Left ventricle myocardium inferior (tissue), 1 donor: Measurements from ENCODE around the gene CHSY1. TPM values are rescaled to one million over a fixed set of nuclear protein-coding genes. Genes with fewer than 3 reads are reported as not detected.
A peak's percentile ranks its signal among the peaks of the same experiment; 100 is the strongest.

Experiments
- DNase-seq: peaks from one replicate; pipeline ENCODE4 v3.0.0-alpha.2; 2020
- H3K27ac ChIP-seq: fragments of 200-600 bp; replicated peaks from 2 replicates; pipeline ENCODE4 v1.8.0; 2021
- H3K27me3 ChIP-seq: fragments of 200-600 bp; 2 replicates; pipeline ENCODE4 v1.8.0; 2021; ENCODE audit warnings: low read depth
- H3K36me3 ChIP-seq: fragments of 200-600 bp; 2 replicates; pipeline ENCODE4 v1.8.0; 2021
- H3K4me1 ChIP-seq: fragments of 200-600 bp; 2 replicates; pipeline ENCODE4 v1.8.0; 2021
- H3K4me3 ChIP-seq: fragments of 200-600 bp; 2 replicates; pipeline ENCODE4 v1.8.0; 2021; ENCODE audit warnings: mild to moderate bottlenecking, moderate library complexity
- H3K9me3 ChIP-seq: fragments of 200-600 bp; replicated peaks from 2 replicates; pipeline ENCODE4 v1.8.0; 2021
- CTCF ChIP-seq: fragments of 200-600 bp; IDR thresholded peaks from 2 replicates; pipeline ENCODE4 v1.8.0; 2021; ENCODE audit warnings: antibody characterized with exemption, mild to moderate bottlenecking, borderline replicate concordance
- intact Hi-C: fragments of 100-400 bp; cut with micrococcal nuclease; formaldehyde crosslinking; loops from one replicate; pipeline ENCODE4 v1.11.0; 2022
- total RNA-seq: library from RNA; stranded (reverse); fragmentation: NEBNext Ultra II Directional; extraction: Animal tissue kit (Norgen Biotek cat#: 25700); gene quantifications from one replicate; pipeline ENCODE4 v1.2.1, GENCODE V29; 2021
- donor health status: DM: no; HTN: yes; CAD: no; lungs with severe emphysema.

Gene CHSY1
- total RNA-seq, 1 donor from 2014 or later = 15.1 TPM

GRCh38 chr15:101250873-101251829, 697 bp downstream of the CHSY1 start:
- TF ChIP-seq CTCF = no peak
- DNase-seq = no peak
- peak overlapping the region; percentile 97 for H3K27ac ChIP-seq
- H3K4me3 ChIP-seq = peak overlapping the region; percentile 89
- H3K4me1 ChIP-seq = peaks cover 73% of the 10 kb centered on the region
- no peaks in the 10 kb centered on the region for H3K27me3 ChIP-seq
- intact Hi-C loops = no loop called here
- H3K36me3 ChIP-seq = peaks cover 3% of the 10 kb centered on the region
- no peaks in the 10 kb centered on the region for H3K9me3 ChIP-seq

GRCh38 chr15:101250341-101250831, 1.5 kb downstream of the CHSY1 start:
- peak overlapping the region; percentile 78 for H3K27ac ChIP-seq
- H3K27me3 ChIP-seq = no peaks in the 10 kb centered on the region
- peaks cover 73% of the 10 kb centered on the region for H3K4me1 ChIP-seq
- H3K36me3 ChIP-seq = peaks cover 3% of the 10 kb centered on the region
- intact Hi-C loops = no loop called here
- peak overlapping the region; percentile 89 for H3K4me3 ChIP-seq
- no peak for DNase-seq
- no peaks in the 10 kb centered on the region for H3K9me3 ChIP-seq
- no peak for TF ChIP-seq CTCF

- H3K9me3 ChIP-seq = no peaks in the 10 kb centered on the region
- TF ChIP-seq CTCF = no peak
- H3K4me3 ChIP-seq = no peak overlapping the region
- intact Hi-C loops = loop anchor here (10.0 kb wide), 1 partner anchor 123 kb away; no protein-coding TSS in a partner anchor
- peaks cover 90% of the 10 kb centered on the region for H3K4me1 ChIP-seq
- peaks cover 3% of the 10 kb centered on the region for H3K36me3 ChIP-seq
- no peak for DNase-seq
- no peak overlapping the region for H3K27ac ChIP-seq
- H3K27me3 ChIP-seq = no peaks in the 10 kb centered on the region
Observed at GRCh38 chr15:101248274-101248673, 3.6 kb downstream of the CHSY1 start.

GRCh38 chr15:101246824-101247745, 4.8 kb downstream of the CHSY1 start:
- Histone ChIP-seq H3K36me3 (peaks cover 6% of the 10 kb centered on the region), H3K27me3 (no peaks in the 10 kb centered on the region), H3K9me3 (no peaks in the 10 kb centered on the region), H3K4me3 (peak overlapping the region; percentile 28), H3K27ac (peak overlapping the region; percentile 35), H3K4me1 (peaks cover 90% of the 10 kb centered on the region)
- intact Hi-C loops = loop anchor here (10.0 kb wide), 1 partner anchor 122 kb away; no protein-coding TSS in a partner anchor
- DNase-seq = no peak
- TF ChIP-seq CTCF = no peak

- peaks cover 96% of the 10 kb centered on the region for H3K4me1 ChIP-seq
- DNase-seq = no peak
- H3K27me3 ChIP-seq = no peaks in the 10 kb centered on the region
- intact Hi-C loops = loop anchor here (10.0 kb wide), 1 partner anchor 122 kb away; no protein-coding TSS in a partner anchor
- H3K36me3 ChIP-seq = peaks cover 8% of the 10 kb centered on the region
- no peak for TF ChIP-seq CTCF
- peak overlapping the region; percentile 28 for H3K4me3 ChIP-seq
- H3K9me3 ChIP-seq = no peaks in the 10 kb centered on the region
- H3K27ac ChIP-seq = peak overlapping the region; percentile 35
Observed at GRCh38 chr15:101246391-101246790, 5.5 kb downstream of the CHSY1 start.
